Measurements from ENCODE around the gene ADAM30.

ADAM30 gene

DNA sequence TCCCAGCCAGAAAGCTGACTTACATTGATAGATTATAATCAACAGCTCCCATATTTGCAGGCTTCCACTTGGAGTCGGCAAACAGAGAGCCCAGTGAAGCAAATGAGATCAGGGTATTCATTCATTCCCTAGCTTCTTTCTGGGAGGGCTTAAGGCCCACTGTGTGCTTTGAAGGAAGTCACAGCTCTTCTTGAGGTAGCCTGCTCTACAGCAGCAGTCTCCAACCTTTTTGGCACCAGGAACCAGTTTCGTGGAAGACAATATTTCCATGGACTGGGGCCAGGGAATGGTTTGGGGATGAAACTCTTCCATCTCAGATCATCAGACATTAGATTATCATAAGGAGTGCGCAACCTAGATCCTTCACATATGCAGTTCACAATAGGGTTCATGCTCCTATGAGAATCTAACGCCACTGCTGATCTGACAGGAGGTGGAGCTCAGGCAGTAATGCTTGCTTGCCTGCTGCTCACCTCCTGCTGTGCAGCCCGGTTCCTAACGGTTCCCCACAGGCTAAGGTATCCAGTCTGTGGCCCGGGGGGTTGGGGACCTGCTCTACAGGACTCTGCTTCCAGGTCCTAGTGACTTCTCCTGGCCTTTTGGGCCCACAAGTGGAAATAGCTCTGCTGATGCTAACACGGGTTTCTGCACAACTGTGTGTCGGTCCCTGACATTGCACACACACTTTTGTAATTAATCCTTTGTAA, 13.7 kb upstream of the ADAM30 start:
- H3K4me1 ChIP-seq (ENCODE audit: control insufficient read depth, insufficient read depth, low read length, poor library complexity, severe bottlenecking): no peaks in the 10 kb centered on the region
- H3K4me3 ChIP-seq (ENCODE audit: extremely low read depth, insufficient read depth, low read length, poor library complexity, severe bottlenecking): no peak overlapping the region
- no peaks in the 10 kb centered on the region for H3K9me3 ChIP-seq (ENCODE audit: control insufficient read depth, low read length)
- H3K27ac ChIP-seq (ENCODE audit: low read depth, low read length, severe bottlenecking): no peak overlapping the region
- H3K36me3 ChIP-seq (ENCODE audit: control insufficient read depth, insufficient read depth, low read length): peaks cover 27% of the 10 kb centered on the region
- WGBS, 2 experiments (ENCODE audit: insufficient coverage in 2 of 2): 63 to 64% methylated on average over 6 to 7 of the region's 9 CpGs

DNA sequence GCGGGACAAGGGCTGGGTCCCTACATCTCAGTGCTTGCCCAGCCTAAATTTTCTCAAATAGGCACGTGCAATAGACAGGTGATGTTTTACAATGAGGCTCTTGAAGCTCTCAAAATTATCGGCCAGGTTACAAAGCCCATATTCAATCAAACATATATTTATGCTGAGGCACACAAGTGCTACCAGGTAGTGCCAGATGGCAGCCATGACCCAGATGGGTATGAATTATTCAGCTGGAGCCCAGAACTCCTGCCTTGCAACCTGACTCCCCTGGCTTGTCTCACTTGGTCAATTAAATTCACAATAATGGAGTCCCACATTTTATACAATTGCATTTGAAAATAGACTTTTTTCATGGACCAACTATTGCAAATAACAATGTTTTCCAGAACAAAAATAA, 12.3 kb upstream of the ADAM30 start:
- H3K36me3 ChIP-seq (ENCODE audit: control insufficient read depth, insufficient read depth, low read length): peaks cover 13% of the 10 kb centered on the region
- WGBS, 2 experiments (ENCODE audit: insufficient coverage in 2 of 2): 75 to 90% methylated on average over 2 to 3 of the region's 3 CpGs
- no peak overlapping the region for H3K27ac ChIP-seq (ENCODE audit: low read depth, low read length, severe bottlenecking)
- H3K9me3 ChIP-seq (ENCODE audit: control insufficient read depth, low read length): no peaks in the 10 kb centered on the region
- H3K4me1 ChIP-seq (ENCODE audit: control insufficient read depth, insufficient read depth, low read length, poor library complexity, severe bottlenecking): no peaks in the 10 kb centered on the region
- H3K4me3 ChIP-seq (ENCODE audit: extremely low read depth, insufficient read depth, low read length, poor library complexity, severe bottlenecking): no peak overlapping the region

DNA sequence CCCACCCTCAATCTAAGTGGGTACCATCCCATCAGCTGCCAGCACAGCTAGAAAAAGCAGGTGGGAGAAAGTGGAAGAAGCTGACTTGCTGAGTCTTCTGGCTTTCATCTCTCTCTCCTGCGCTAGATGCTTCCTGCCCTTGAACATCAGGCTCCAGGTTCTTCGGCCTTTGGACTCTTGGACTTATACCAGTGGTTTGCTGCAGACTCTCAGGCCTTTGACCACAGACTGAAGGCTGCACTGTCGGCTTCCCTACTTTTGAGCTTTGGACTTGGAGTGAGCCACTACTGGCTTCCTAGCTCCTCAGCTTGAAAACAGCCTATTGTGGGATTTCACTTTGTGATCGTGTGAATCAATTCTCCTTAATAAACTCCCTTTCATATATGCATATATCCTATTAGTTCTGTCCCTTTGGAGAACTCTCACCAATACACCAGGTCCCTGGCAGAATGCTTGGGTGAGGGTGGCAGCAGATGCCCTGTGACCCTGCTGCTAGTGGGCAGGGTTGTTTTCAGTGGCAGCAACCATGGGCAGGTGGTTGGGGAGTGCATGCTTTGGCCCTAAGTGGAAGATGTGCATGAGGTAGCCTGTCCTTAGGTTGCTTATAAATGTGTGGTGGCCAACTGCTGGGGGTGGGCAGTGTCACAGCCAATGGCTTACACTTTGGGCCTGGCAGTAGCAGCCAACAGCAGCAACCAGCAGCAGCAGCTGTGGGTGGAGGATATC, 10.8 kb upstream of the ADAM30 start:
- no peaks in the 10 kb centered on the region for H3K9me3 ChIP-seq (ENCODE audit: control insufficient read depth, low read length)
- no peak overlapping the region for H3K4me3 ChIP-seq (ENCODE audit: extremely low read depth, insufficient read depth, low read length, poor library complexity, severe bottlenecking)
- H3K27ac ChIP-seq (ENCODE audit: low read depth, low read length, severe bottlenecking): no peak overlapping the region
- H3K36me3 ChIP-seq (ENCODE audit: control insufficient read depth, insufficient read depth, low read length): peaks cover 11% of the 10 kb centered on the region
- H3K4me1 ChIP-seq (ENCODE audit: control insufficient read depth, insufficient read depth, low read length, poor library complexity, severe bottlenecking): no peaks in the 10 kb centered on the region
- WGBS, 2 experiments (ENCODE audit: insufficient coverage in 2 of 2): 93 to 95% methylated on average over 3 to 4 of the region's 4 CpGs

GRCh38 chr1:119903443-119903835, 7.1 kb upstream of the ADAM30 start:
- Histone ChIP-seq H3K4me3 (ENCODE audit: extremely low read depth, insufficient read depth, low read length, poor library complexity, severe bottlenecking) (no peak overlapping the region), H3K36me3 (ENCODE audit: control insufficient read depth, insufficient read depth, low read length) (no peaks in the 10 kb centered on the region), H3K27ac (ENCODE audit: low read depth, low read length, severe bottlenecking) (no peak overlapping the region), H3K4me1 (ENCODE audit: control insufficient read depth, insufficient read depth, low read length, poor library complexity, severe bottlenecking) (no peaks in the 10 kb centered on the region), H3K9me3 (ENCODE audit: control insufficient read depth, low read length) (no peaks in the 10 kb centered on the region)

DNA sequence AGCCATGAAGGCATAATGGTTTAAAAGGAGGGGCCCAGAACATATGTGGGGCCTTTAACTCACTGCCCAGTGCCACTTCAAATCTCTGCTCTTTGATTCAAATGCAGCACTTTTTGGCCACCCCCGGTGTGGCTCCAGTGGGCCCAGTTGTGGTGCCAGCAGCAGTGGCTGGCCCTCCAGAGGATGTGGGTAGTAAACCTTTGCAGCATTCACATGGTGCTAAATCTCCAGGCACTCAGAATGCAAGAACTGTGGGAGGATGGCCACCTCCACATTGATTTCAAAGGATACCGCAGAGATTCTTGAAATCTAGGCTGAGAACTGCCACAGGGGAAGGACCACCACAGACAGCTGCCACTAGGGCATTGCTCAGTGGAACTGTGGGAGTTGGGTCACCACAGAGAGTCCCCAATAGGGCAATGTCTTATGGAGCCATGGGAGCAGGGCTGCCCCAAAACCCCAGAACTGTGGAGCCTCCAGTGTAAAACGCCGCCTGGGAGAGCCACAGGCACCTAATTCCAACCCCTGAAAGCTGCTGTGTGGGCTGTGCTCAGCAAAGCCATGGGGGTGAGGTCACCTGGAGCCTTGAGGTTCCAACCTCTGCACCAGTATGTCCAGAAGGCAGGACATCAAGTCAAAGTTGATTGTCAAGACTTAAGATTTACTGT, 6.6 kb upstream of the ADAM30 start:
- Histone ChIP-seq H3K36me3 (ENCODE audit: control insufficient read depth, insufficient read depth, low read length) (no peaks in the 10 kb centered on the region), H3K27ac (ENCODE audit: low read depth, low read length, severe bottlenecking) (no peak overlapping the region), H3K9me3 (ENCODE audit: control insufficient read depth, low read length) (no peaks in the 10 kb centered on the region), H3K4me3 (ENCODE audit: extremely low read depth, insufficient read depth, low read length, poor library complexity, severe bottlenecking) (no peak overlapping the region), H3K4me1 (ENCODE audit: control insufficient read depth, insufficient read depth, low read length, poor library complexity, severe bottlenecking) (no peaks in the 10 kb centered on the region)
- WGBS, 2 experiments (ENCODE audit: insufficient coverage in 2 of 2): 95 to 100% methylated on average over 4 of the region's 4 CpGs

GRCh38 chr1:119898981-119899720, 2.8 kb upstream of the ADAM30 start:
- Histone ChIP-seq H3K36me3 (ENCODE audit: control insufficient read depth, insufficient read depth, low read length) (no peaks in the 10 kb centered on the region), H3K9me3 (ENCODE audit: control insufficient read depth, low read length) (no peaks in the 10 kb centered on the region)
- WGBS, 2 experiments (ENCODE audit: insufficient coverage in 2 of 2): 100% methylated on average over 1 of the region's 3 CpGs; no CpG with 5 or more reads in 1 of the 2 experiments

GRCh38 chr1:119898530-119898929, 2.2 kb upstream of the ADAM30 start:
- H3K4me3 ChIP-seq (ENCODE audit: extremely low read depth, insufficient read depth, low read length, poor library complexity, severe bottlenecking): no peak overlapping the region

More at GRCh38 chr1:119898981-119899720, 2.8 kb upstream of the ADAM30 start:
- H3K27ac ChIP-seq (ENCODE audit: low read depth, low read length, severe bottlenecking): no peak overlapping the region
- H3K4me3 ChIP-seq (ENCODE audit: extremely low read depth, insufficient read depth, low read length, poor library complexity, severe bottlenecking): no peak overlapping the region
- no peaks in the 10 kb centered on the region for H3K4me1 ChIP-seq (ENCODE audit: control insufficient read depth, insufficient read depth, low read length, poor library complexity, severe bottlenecking)

GRCh38 chr1:119895102-119895501, 1.2 kb downstream of the ADAM30 start:
- Histone ChIP-seq H3K4me1 (ENCODE audit: control insufficient read depth, insufficient read depth, low read length, poor library complexity, severe bottlenecking) (no peaks in the 10 kb centered on the region), H3K27ac (ENCODE audit: low read depth, low read length, severe bottlenecking) (no peak overlapping the region), H3K36me3 (ENCODE audit: control insufficient read depth, insufficient read depth, low read length) (no peaks in the 10 kb centered on the region), H3K4me3 (ENCODE audit: extremely low read depth, insufficient read depth, low read length, poor library complexity, severe bottlenecking) (no peak overlapping the region), H3K9me3 (ENCODE audit: control insufficient read depth, low read length) (no peaks in the 10 kb centered on the region)
- 60 to 90% methylated on average over 2 of the region's 4 CpGs for WGBS, 2 experiments (ENCODE audit: insufficient coverage in 2 of 2)

More at GRCh38 chr1:119898530-119898929, 2.2 kb upstream of the ADAM30 start:
- no peaks in the 10 kb centered on the region for H3K36me3 ChIP-seq (ENCODE audit: control insufficient read depth, insufficient read depth, low read length)
- no peaks in the 10 kb centered on the region for H3K9me3 ChIP-seq (ENCODE audit: control insufficient read depth, low read length)
- 77 to 100% methylated on average over 2 of the region's 2 CpGs for WGBS, 2 experiments (ENCODE audit: insufficient coverage in 2 of 2)
- H3K4me1 ChIP-seq (ENCODE audit: control insufficient read depth, insufficient read depth, low read length, poor library complexity, severe bottlenecking): no peaks in the 10 kb centered on the region
- H3K27ac ChIP-seq (ENCODE audit: low read depth, low read length, severe bottlenecking): no peak overlapping the region

- H3K27ac ChIP-seq (ENCODE audit: low read depth, low read length, severe bottlenecking): no peak overlapping the region
Observed at GRCh38 chr1:119893827-119894700, 2.3 kb downstream of the ADAM30 start.

More at GRCh38 chr1:119893827-119894700, 2.3 kb downstream of the ADAM30 start:
- H3K36me3 ChIP-seq (ENCODE audit: control insufficient read depth, insufficient read depth, low read length): no peaks in the 10 kb centered on the region
- 92 to 94% methylated on average over 7 to 8 of the region's 10 CpGs for WGBS, 2 experiments (ENCODE audit: insufficient coverage in 2 of 2)
- no peak overlapping the region for H3K4me3 ChIP-seq (ENCODE audit: extremely low read depth, insufficient read depth, low read length, poor library complexity, severe bottlenecking)
- H3K4me1 ChIP-seq (ENCODE audit: control insufficient read depth, insufficient read depth, low read length, poor library complexity, severe bottlenecking): no peaks in the 10 kb centered on the region
- no peaks in the 10 kb centered on the region for H3K9me3 ChIP-seq (ENCODE audit: control insufficient read depth, low read length)

Measured in mesodermal cell (in vitro differentiated cells).